ENCODE data around the gene SLC18A3. TPM values are rescaled to one million over a fixed set of nuclear protein-coding genes. Genes with fewer than 3 reads are reported as not detected.

Gene SLC18A3
- total RNA-seq, 3 donors from 2014 or later, result not detected

GRCh38 chr10:49614242-49615198 is 4.4 kb downstream of the SLC18A3 start:
- TF ChIP-seq CTCF (IDR thresholded peaks at IDR 0.05) (no peak), POLR2AphosphoS5 (IDR thresholded peaks at IDR 0.05) (no peak), POLR2A (IDR thresholded peaks at IDR 0.05) (no peak)
- intact Hi-C loops (cut with DNase I; ENCODE audit: low total_unique reads), result no loop called here
- Histone ChIP-seq H3K4me3 (no peak overlapping the region), H3K36me3 (no peaks in the 10 kb centered on the region), H3K27ac (no peak overlapping the region), H3K4me1 (peaks cover 0 to 2% of the 10 kb centered on the region in 2 donors), H3K27me3 (peaks cover 2 to 100% of the 10 kb centered on the region in 2 donors), H3K9me3 (no peaks in the 10 kb centered on the region)
- DNase-seq (ENCODE audit: low spot score in 2 of 2), result peak in 1 of 2 donors; percentile 48

GRCh38 chr10:49615213-49615612 is 5.1 kb downstream of the SLC18A3 start:
- Histone ChIP-seq H3K36me3 (no peaks in the 10 kb centered on the region), H3K4me1 (peaks cover 0 to 2% of the 10 kb centered on the region in 2 donors), H3K9me3 (no peaks in the 10 kb centered on the region), H3K4me3 (no peak overlapping the region), H3K27ac (no peak overlapping the region), H3K27me3 (peaks cover 0 to 100% of the 10 kb centered on the region in 2 donors)
- TF ChIP-seq CTCF (IDR thresholded peaks at IDR 0.05) (no peak), POLR2AphosphoS5 (IDR thresholded peaks at IDR 0.05) (no peak), POLR2A (IDR thresholded peaks at IDR 0.05) (no peak)
- peak in 1 of 2 donors; percentile 45 for DNase-seq (ENCODE audit: low spot score in 2 of 2)
- intact Hi-C loops (cut with DNase I; ENCODE audit: low total_unique reads), result no loop called here

- Histone ChIP-seq H3K4me3 (no peak overlapping the region), H3K36me3 (no peaks in the 10 kb centered on the region), H3K4me1 (no peaks in the 10 kb centered on the region), H3K27me3 (peaks cover 0 to 95% of the 10 kb centered on the region in 2 donors), H3K27ac (no peak overlapping the region), H3K9me3 (no peaks in the 10 kb centered on the region)
- no peak for DNase-seq (ENCODE audit: low spot score in 2 of 2)
- TF ChIP-seq CTCF (IDR thresholded peaks at IDR 0.05) (no peak), POLR2AphosphoS5 (IDR thresholded peaks at IDR 0.05) (no peak), POLR2A (IDR thresholded peaks at IDR 0.05) (no peak)
- intact Hi-C loops (cut with DNase I; ENCODE audit: low total_unique reads), result no loop called here
Observed at GRCh38 chr10:49615721-49616120, 5.6 kb downstream of the SLC18A3 start.

- DNase-seq (ENCODE audit: low spot score in 2 of 2), result peak in 1 of 2 donors; percentile 37
- peaks cover 0 to 91% of the 10 kb centered on the region in 2 donors for H3K27me3 ChIP-seq
- no peak overlapping the region for H3K4me3 ChIP-seq
- no peaks in the 10 kb centered on the region for H3K9me3 ChIP-seq
- intact Hi-C loops (cut with DNase I; ENCODE audit: low total_unique reads), result loop anchor here (1.0 kb wide), 1 partner anchor 152 kb away; no protein-coding TSS in a partner anchor
- H3K4me1 ChIP-seq, result no peaks in the 10 kb centered on the region
- H3K27ac ChIP-seq, result no peak overlapping the region
- no peaks in the 10 kb centered on the region for H3K36me3 ChIP-seq
- no peak for TF ChIP-seq POLR2AphosphoS5 (IDR thresholded peaks at IDR 0.05)
- TF ChIP-seq POLR2A (IDR thresholded peaks at IDR 0.05), result no peak
- TF ChIP-seq CTCF (IDR thresholded peaks at IDR 0.05), result no peak
Observed at GRCh38 chr10:49616421-49617101, 6.5 kb downstream of the SLC18A3 start.

All from breast epithelium (tissue), 4 donors.